HCT116 (cell line): ENCODE measurements around the gene HPD. TPM values are rescaled to one million over a fixed set of nuclear protein-coding genes. Genes with fewer than 3 reads are reported as not detected.

Source experiments
- ATAC-seq: fragments of 200-7000 bp; cut with Tn5 transposase; 2 replicates; pipeline ENCODE4 v1.9.1; 2020; ENCODE audit warnings: mild to moderate bottlenecking, moderate library complexity
- BruUV-seq: library from RNA; stranded (reverse); fragments of 400-500 nt; replicated peaks from 2 replicates; lab custom pipeline; 2021; lab: Mats Ljungman, UMichigan
- CTCF ChIA-PET: fragments of 300-600 bp; sonication (Branson Sonifier 250); formaldehyde crosslinking; loops from one replicate; lab custom pipeline; 2021; ENCODE audit warnings: antibody characterized with exemption; lab: Charles Lee
- POLR2A ChIA-PET: fragments of 300-600, 350-600 bp; sonication (Branson Sonifier 250); formaldehyde crosslinking; loops from one replicate; lab custom pipeline; 2021; ENCODE audit warnings: antibody characterized with exemption; lab: Charles Lee
- RAD21 ChIA-PET, 2 experiments: fragments of 300-600 bp; sonication (Branson Sonifier 250); formaldehyde crosslinking; loops; one replicate each; lab custom pipeline; 2023; ENCODE audit warnings: low total read pairs in 2 of 2; ENCODE audit not compliant: uncharacterized antibody in 2 of 2, unreplicated experiment in 2 of 2, low non-redundant PET in 1 of 2; lab: Charles Lee
- DNase-seq: peaks from one replicate; pipeline ENCODE4 v3.0.0-alpha.2; 2010; ENCODE audit warnings: low read depth, low spot score
- H2AFZ ChIP-seq: fragments of 200-600 bp; shearing (Covaris generic), sonication (generic); 2 replicates; pipeline ENCODE4 v1.6.1; 2017; ENCODE audit warnings: low read depth, mixed run types, mixed read lengths, antibody characterized with exemption, low read length; ENCODE audit not compliant: poor library complexity, severe bottlenecking
- H3K27ac ChIP-seq: 2 replicates; pipeline ENCODE4 v1.5.1; 2012; ENCODE audit warnings: low read depth, low read length
- H3K27me3 ChIP-seq: fragments of 200-600 bp; sonication (generic); 2 replicates; pipeline ENCODE4 v1.6.1; 2016; ENCODE audit warnings: mixed run types, low read length, mixed read lengths; ENCODE audit not compliant: insufficient read depth
- H3K36me3 ChIP-seq, 2 experiments: fragments of 200-500 bp in 1 of 2; fragments of 200-600 bp in 1 of 2; sonication (Bioruptor generic) in 1 of 2; sonication (generic) in 1 of 2; 2 replicates each; pipeline versions ENCODE4 v1.5.1 to v1.6.1; 2014 to 2016; ENCODE audit warnings: low read length in 2 of 2, inconsistent platforms in 1 of 2, mixed read lengths in 1 of 2, mixed run types in 1 of 2; ENCODE audit not compliant: insufficient read depth in 2 of 2, control insufficient read depth in 1 of 2
- H3K4me1 ChIP-seq, 2 experiments: fragments of 200-600 bp in 1 of 2; sonication (generic) in 1 of 2; 2 replicates each; pipeline versions ENCODE4 v1.5.1 to v1.6.1; 2012 to 2017; ENCODE audit warnings: low read length in 2 of 2, inconsistent platforms in 1 of 2, mild to moderate bottlenecking in 1 of 2, mixed read lengths in 1 of 2, mixed run types in 1 of 2, moderate library complexity in 1 of 2; ENCODE audit not compliant: insufficient read depth in 2 of 2, control insufficient read depth in 1 of 2
- H3K4me2 ChIP-seq: fragments of 200-600 bp; sonication (generic); 2 replicates; pipeline ENCODE4 v1.6.1; 2017; ENCODE audit warnings: mixed run types, low read length, mixed read lengths
- H3K4me3 ChIP-seq, 2 experiments: fragments of 200-600 bp in 1 of 2; sonication (generic) in 1 of 2; replicated peaks in 1 of 2; 2 replicates each; pipeline ENCODE4 v1.5.1; 2011 to 2016; ENCODE audit warnings: low read length in 2 of 2, control low read depth in 1 of 2, low read depth in 1 of 2, mild to moderate bottlenecking in 1 of 2, mixed read lengths in 1 of 2, mixed run types in 1 of 2
- H3K79me2 ChIP-seq: fragments of 200-600 bp; sonication (generic); 2 replicates; pipeline ENCODE4 v1.6.1; 2017; ENCODE audit warnings: mild to moderate bottlenecking, mixed run types, low read length, moderate library complexity, mixed read lengths; ENCODE audit not compliant: insufficient read depth
- H3K9ac ChIP-seq: fragments of 200-600 bp; sonication (generic); 2 replicates; pipeline ENCODE4 v1.6.1; 2016; ENCODE audit warnings: low read length, mixed read lengths
- H3K9me2 ChIP-seq: fragments of 200-600 bp; sonication (generic), shearing (Covaris generic); 2 replicates; pipeline ENCODE4 v1.6.1; 2017; ENCODE audit warnings: mixed run types, mild to moderate bottlenecking, moderate library complexity; ENCODE audit not compliant: insufficient read depth
- H3K9me3 ChIP-seq, 2 experiments: fragments of 200-500 bp in 1 of 2; fragments of 200-600 bp in 1 of 2; sonication (Bioruptor generic) in 1 of 2; sonication (generic) in 1 of 2; 2 replicates each; pipeline ENCODE4 v1.6.1; 2014 to 2017; ENCODE audit warnings: low read length in 2 of 2, mixed read lengths in 2 of 2, inconsistent platforms in 1 of 2, low read depth in 1 of 2, mild to moderate bottlenecking in 1 of 2, mixed run types in 1 of 2, moderate library complexity in 1 of 2; ENCODE audit not compliant: control insufficient read depth in 1 of 2, insufficient read depth in 1 of 2
- H4K20me1 ChIP-seq: fragments of 200-600 bp; sonication (generic), shearing (Covaris generic); 2 replicates; pipeline ENCODE4 v1.6.1; 2017; ENCODE audit warnings: mixed run types, mild to moderate bottlenecking, moderate library complexity; ENCODE audit not compliant: insufficient read depth
- EGR1 ChIP-seq: IDR thresholded peaks from 2 replicates; pipeline ENCODE4 v1.6.1; 2012; ENCODE audit warnings: low read depth
- ELF1 ChIP-seq: IDR thresholded peaks from 2 replicates; pipeline ENCODE4 v1.6.1; 2012; ENCODE audit warnings: low read depth, borderline replicate concordance
- EZH2 ChIP-seq: fragments of 200-600 bp; sonication (generic); IDR thresholded peaks from 2 replicates; pipeline ENCODE4 v1.6.1; 2017; ENCODE audit warnings: antibody characterized with exemption, mixed run types
- JUND ChIP-seq: IDR thresholded peaks from 2 replicates; pipeline ENCODE4 v1.6.1; 2012
- REST ChIP-seq: IDR thresholded peaks from 2 replicates; pipeline ENCODE4 v1.6.1; 2012; ENCODE audit warnings: low read depth
- TCF7L2 ChIP-seq: IDR thresholded peaks from 2 replicates; pipeline ENCODE4 v1.7.0; 2011; ENCODE audit warnings: borderline replicate concordance, inconsistent platforms; ENCODE audit not compliant: insufficient read depth, insufficient read length; ENCODE audit errors: extremely low read depth
- YY1 ChIP-seq: IDR thresholded peaks from 2 replicates; pipeline ENCODE4 v1.6.1; 2011; ENCODE audit warnings: low read length, low read depth, moderate library complexity, mild to moderate bottlenecking; ENCODE audit not compliant: insufficient replicate concordance; ENCODE audit errors: extremely low read depth
- ZBTB33 ChIP-seq: IDR thresholded peaks from 2 replicates; pipeline ENCODE4 v1.6.1; 2011; ENCODE audit warnings: mild to moderate bottlenecking, low read length, moderate library complexity; ENCODE audit not compliant: insufficient replicate concordance; ENCODE audit errors: extremely low read depth
- ZFX ChIP-seq: fragments of 450-650 bp; IDR thresholded peaks from 2 replicates; pipeline ENCODE4 v1.6.1; 2017
- intact Hi-C: fragments of 100-400 bp; cut with micrococcal nuclease; formaldehyde crosslinking; loops from 2 replicates; pipeline ENCODE4 v1.10.0; 2022
- total RNA-seq: library from RNA; stranded (reverse); gene quantifications from one replicate; pipeline ENCODE4 v1.2.1, GENCODE V29; 2021; ENCODE audit not compliant: unreplicated experiment

Gene HPD
- total RNA-seq, 1 experiment from 2014 or later = 1.1 TPM

GRCh38 chr12:121874071-121874470 lies 15.4 kb upstream of the HPD start:
- ATAC-seq = no peak
- Histone ChIP-seq H3K4me1 (peaks cover 0 to 5% of the 10 kb centered on the region in 2 experiments; a peak in 1 of 4 replicates), H3K79me2 (no peaks in the 10 kb centered on the region), H3K4me2 (no peak overlapping the region), H3K9ac (no peak overlapping the region), H2AFZ (no peak overlapping the region), H3K36me3 (no peaks in the 10 kb centered on the region), H3K9me2 (no peaks in the 10 kb centered on the region), H4K20me1 (no peaks in the 10 kb centered on the region), H3K27me3 (no peaks in the 10 kb centered on the region), H3K4me3 (no peak overlapping the region), H3K9me3 (no peaks in the 10 kb centered on the region), H3K27ac (no peak overlapping the region)
- BruUV-seq = no TSS peak
- intact Hi-C loops = no loop called here
- ChIA-PET CTCF (interaction anchor here (1.0 kb wide), 1 partner anchor 14 kb away, joined by 3 read pairs; the partner anchor contains the start of gene PSMD9), RAD21 (no interaction called here), POLR2A (no interaction called here)
- TF ChIP-seq EGR1 (no peak), ELF1 (no peak), REST (no peak), YY1 (no peak), ZBTB33 (no peak), JUND (no peak), ZFX (no peak), EZH2 (no peak), TCF7L2 (no peak)
- DNase-seq = no peak
